Glutamatergic neuron (in vitro differentiated cells): ENCODE measurements around the gene FDX1. TPM values are rescaled to one million over a fixed set of nuclear protein-coding genes. Genes with fewer than 3 reads are reported as not detected.

Source experiments
- DNase-seq: peaks from one replicate; pipeline ENCODE4 v3.0.0; 2022
- H3K27ac Mint-ChIP-seq: one replicate; pipeline ENCODE4 v1.8.0; 2020; ENCODE audit warnings: mild to moderate bottlenecking, mixed read lengths, inconsistent platforms; ENCODE audit not compliant: unreplicated experiment
- H3K27me3 Mint-ChIP-seq: one replicate; pipeline ENCODE4 v1.8.0; 2020; ENCODE audit warnings: mild to moderate bottlenecking, moderate library complexity, mixed read lengths, inconsistent platforms; ENCODE audit not compliant: unreplicated experiment
- H3K36me3 Mint-ChIP-seq: one replicate; pipeline ENCODE4 v1.8.0; 2020; ENCODE audit warnings: mild to moderate bottlenecking, mixed read lengths, inconsistent platforms; ENCODE audit not compliant: unreplicated experiment
- H3K4me1 Mint-ChIP-seq: one replicate; pipeline ENCODE4 v1.8.0; 2020; ENCODE audit warnings: mild to moderate bottlenecking, low read depth, mixed read lengths, inconsistent platforms; ENCODE audit not compliant: unreplicated experiment
- H3K4me3 Mint-ChIP-seq: one replicate; pipeline ENCODE4 v1.8.0; 2020; ENCODE audit warnings: mild to moderate bottlenecking, mixed read lengths, inconsistent platforms; ENCODE audit not compliant: unreplicated experiment
- H3K9me3 Mint-ChIP-seq: one replicate; pipeline ENCODE4 v1.8.0; 2020; ENCODE audit warnings: mild to moderate bottlenecking, moderate library complexity, mixed read lengths, inconsistent platforms; ENCODE audit not compliant: unreplicated experiment
- CTCF ChIP-seq: fragments of 200-600 bp; sonication (generic); IDR thresholded peaks from one replicate; pipeline ENCODE4 v1.5.0; 2021; ENCODE audit not compliant: partially characterized antibody, unreplicated experiment
- total RNA-seq: library from RNA; stranded (reverse); fragmentation: NEBNext Ultra II Directional; extraction: Animal tissue kit (Norgen Biotek cat#: 25700); gene quantifications from one replicate; pipeline ENCODE4 v1.2.1, GENCODE V29; 2021; ENCODE audit not compliant: unreplicated experiment

FDX1 gene
- total RNA-seq, 1 donor from 2014 or later, result 5.4 TPM

GRCh38 chr11:110486156-110486555, 56.4 kb downstream of the FDX1 start:
- Mint-ChIP-seq H3K4me3 (no peak overlapping the region), H3K27ac (no peak overlapping the region), H3K9me3 (no peaks in the 10 kb centered on the region), H3K27me3 (peaks cover 1% of the 10 kb centered on the region), H3K4me1 (no peaks in the 10 kb centered on the region), H3K36me3 (no peaks in the 10 kb centered on the region)
- no peak for TF ChIP-seq CTCF
- no peak for DNase-seq

- Mint-ChIP-seq H3K27ac (no peak overlapping the region), H3K36me3 (peaks cover 9% of the 10 kb centered on the region), H3K4me3 (no peak overlapping the region), H3K4me1 (no peaks in the 10 kb centered on the region), H3K27me3 (peaks cover 1% of the 10 kb centered on the region), H3K9me3 (no peaks in the 10 kb centered on the region)
- no peak for DNase-seq
- TF ChIP-seq CTCF, result no peak
Observed at GRCh38 chr11:110488446-110488845, 58.7 kb downstream of the FDX1 start.

GRCh38 chr11:110490886-110491285, 61.1 kb downstream of the FDX1 start:
- Mint-ChIP-seq H3K4me1 (no peaks in the 10 kb centered on the region), H3K27ac (no peak overlapping the region), H3K9me3 (no peaks in the 10 kb centered on the region), H3K4me3 (no peak overlapping the region), H3K36me3 (peaks cover 10% of the 10 kb centered on the region), H3K27me3 (peaks cover 1% of the 10 kb centered on the region)
- no peak for DNase-seq
- TF ChIP-seq CTCF, result no peak

GRCh38 chr11:110491577-110492320, 62.0 kb downstream of the FDX1 start:
- Mint-ChIP-seq H3K4me1 (no peaks in the 10 kb centered on the region), H3K27me3 (peaks cover 1% of the 10 kb centered on the region), H3K9me3 (no peaks in the 10 kb centered on the region), H3K4me3 (no peak overlapping the region), H3K36me3 (peaks cover 10% of the 10 kb centered on the region), H3K27ac (no peak overlapping the region)
- DNase-seq, result no peak
- TF ChIP-seq CTCF, result no peak

GRCh38 chr11:110492321-110492685, 62.6 kb downstream of the FDX1 start:
- no peaks in the 10 kb centered on the region for H3K9me3 Mint-ChIP-seq
- no peak for TF ChIP-seq CTCF
- no peak overlapping the region for H3K4me3 Mint-ChIP-seq
- peaks cover 10% of the 10 kb centered on the region for H3K36me3 Mint-ChIP-seq
- no peak for DNase-seq
- H3K27ac Mint-ChIP-seq, result no peak overlapping the region
- peaks cover 1% of the 10 kb centered on the region for H3K27me3 Mint-ChIP-seq
- H3K4me1 Mint-ChIP-seq, result no peaks in the 10 kb centered on the region
